HL-60 (cell line): ENCODE results near the gene KLHL25.

Source experiments
- DNase-seq, 2 experiments: peaks; one replicate each; pipeline ENCODE4 v3.0.0-alpha.2; 2010 to 2020; ENCODE audit warnings: low read depth in 1 of 2, low spot score in 1 of 2
- H3K27ac ChIP-seq: fragments of 250-450 bp; sonication (Bioruptor Pico); replicated peaks from 2 replicates; pipeline ENCODE4 v1.5.1; 2020; ENCODE audit warnings: mild to moderate bottlenecking, moderate library complexity
- H3K27me3 ChIP-seq: fragments of 250-450 bp; sonication (Bioruptor Pico); 2 replicates; pipeline ENCODE4 v1.5.1; 2021; ENCODE audit warnings: mild to moderate bottlenecking, moderate library complexity; ENCODE audit not compliant: insufficient read depth, poor library complexity, severe bottlenecking
- H3K4me3 ChIP-seq: replicated peaks from 2 replicates; pipeline ENCODE4 v1.5.1; 2011; ENCODE audit warnings: mild to moderate bottlenecking, control low read depth, low read length; ENCODE audit not compliant: insufficient read depth
- GABPA ChIP-seq: IDR thresholded peaks from 2 replicates; pipeline ENCODE4 v1.6.1; 2012; ENCODE audit warnings: low read depth
- POLR2AphosphoS5 ChIP-seq: IDR thresholded peaks from 2 replicates; pipeline ENCODE4 v1.6.1; 2012; ENCODE audit warnings: low read depth
- SPI1 ChIP-seq: IDR thresholded peaks from 2 replicates; pipeline ENCODE4 v1.6.1; 2012; ENCODE audit warnings: low read depth, mild to moderate bottlenecking, borderline replicate concordance
- TF ChIP-seq, protein P1 (sequence below): IDR thresholded peaks from 2 replicates; pipeline ENCODE4 v1.6.1; 2012; ENCODE audit warnings: low read depth; ENCODE audit not compliant: insufficient replicate concordance
- TF ChIP-seq, protein P2 (sequence below): IDR thresholded peaks from one replicate; pipeline ENCODE4 v1.5.1; 2011; ENCODE audit warnings: low read length, control low read depth, inconsistent platforms; ENCODE audit not compliant: insufficient read depth

The KLHL25 gene

DNA sequence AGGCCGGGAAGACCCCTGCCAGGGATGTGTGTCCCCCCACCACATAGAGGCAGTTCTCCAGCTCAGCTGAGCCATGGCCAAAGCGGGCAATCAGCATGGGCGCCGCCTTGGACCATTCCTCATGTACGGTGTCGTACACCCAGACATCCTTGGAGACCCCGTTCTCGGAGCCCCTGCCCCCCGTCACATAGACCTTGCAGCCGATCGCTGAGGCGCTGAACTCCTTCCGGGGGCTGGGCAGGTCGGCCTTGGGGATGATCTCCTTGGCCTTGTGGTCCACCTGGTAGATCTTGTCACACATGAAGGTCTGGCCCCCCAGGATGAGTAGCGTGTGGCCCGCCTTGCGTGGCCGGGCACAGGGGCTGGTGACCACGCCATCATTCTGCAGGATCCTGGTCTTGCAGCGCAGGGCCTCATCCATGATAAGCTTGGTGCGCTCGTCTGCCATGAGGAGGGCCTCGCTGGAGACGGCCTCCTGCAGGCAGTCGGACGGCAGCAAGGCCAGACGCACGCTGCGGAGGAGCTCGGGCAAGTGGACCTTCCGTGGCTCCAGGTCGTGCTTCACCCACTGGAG is 26.0 kb downstream of the KLHL25 start:
- Histone ChIP-seq H3K27ac (no peak overlapping the region), H3K4me3 (no peak overlapping the region), H3K27me3 (no peaks in the 10 kb centered on the region)
- no peak for DNase-seq
- TF ChIP-seq, protein P1, sequence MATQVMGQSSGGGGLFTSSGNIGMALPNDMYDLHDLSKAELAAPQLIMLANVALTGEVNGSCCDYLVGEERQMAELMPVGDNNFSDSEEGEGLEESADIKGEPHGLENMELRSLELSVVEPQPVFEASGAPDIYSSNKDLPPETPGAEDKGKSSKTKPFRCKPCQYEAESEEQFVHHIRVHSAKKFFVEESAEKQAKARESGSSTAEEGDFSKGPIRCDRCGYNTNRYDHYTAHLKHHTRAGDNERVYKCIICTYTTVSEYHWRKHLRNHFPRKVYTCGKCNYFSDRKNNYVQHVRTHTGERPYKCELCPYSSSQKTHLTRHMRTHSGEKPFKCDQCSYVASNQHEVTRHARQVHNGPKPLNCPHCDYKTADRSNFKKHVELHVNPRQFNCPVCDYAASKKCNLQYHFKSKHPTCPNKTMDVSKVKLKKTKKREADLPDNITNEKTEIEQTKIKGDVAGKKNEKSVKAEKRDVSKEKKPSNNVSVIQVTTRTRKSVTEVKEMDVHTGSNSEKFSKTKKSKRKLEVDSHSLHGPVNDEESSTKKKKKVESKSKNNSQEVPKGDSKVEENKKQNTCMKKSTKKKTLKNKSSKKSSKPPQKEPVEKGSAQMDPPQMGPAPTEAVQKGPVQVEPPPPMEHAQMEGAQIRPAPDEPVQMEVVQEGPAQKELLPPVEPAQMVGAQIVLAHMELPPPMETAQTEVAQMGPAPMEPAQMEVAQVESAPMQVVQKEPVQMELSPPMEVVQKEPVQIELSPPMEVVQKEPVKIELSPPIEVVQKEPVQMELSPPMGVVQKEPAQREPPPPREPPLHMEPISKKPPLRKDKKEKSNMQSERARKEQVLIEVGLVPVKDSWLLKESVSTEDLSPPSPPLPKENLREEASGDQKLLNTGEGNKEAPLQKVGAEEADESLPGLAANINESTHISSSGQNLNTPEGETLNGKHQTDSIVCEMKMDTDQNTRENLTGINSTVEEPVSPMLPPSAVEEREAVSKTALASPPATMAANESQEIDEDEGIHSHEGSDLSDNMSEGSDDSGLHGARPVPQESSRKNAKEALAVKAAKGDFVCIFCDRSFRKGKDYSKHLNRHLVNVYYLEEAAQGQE = no peak

DNA sequence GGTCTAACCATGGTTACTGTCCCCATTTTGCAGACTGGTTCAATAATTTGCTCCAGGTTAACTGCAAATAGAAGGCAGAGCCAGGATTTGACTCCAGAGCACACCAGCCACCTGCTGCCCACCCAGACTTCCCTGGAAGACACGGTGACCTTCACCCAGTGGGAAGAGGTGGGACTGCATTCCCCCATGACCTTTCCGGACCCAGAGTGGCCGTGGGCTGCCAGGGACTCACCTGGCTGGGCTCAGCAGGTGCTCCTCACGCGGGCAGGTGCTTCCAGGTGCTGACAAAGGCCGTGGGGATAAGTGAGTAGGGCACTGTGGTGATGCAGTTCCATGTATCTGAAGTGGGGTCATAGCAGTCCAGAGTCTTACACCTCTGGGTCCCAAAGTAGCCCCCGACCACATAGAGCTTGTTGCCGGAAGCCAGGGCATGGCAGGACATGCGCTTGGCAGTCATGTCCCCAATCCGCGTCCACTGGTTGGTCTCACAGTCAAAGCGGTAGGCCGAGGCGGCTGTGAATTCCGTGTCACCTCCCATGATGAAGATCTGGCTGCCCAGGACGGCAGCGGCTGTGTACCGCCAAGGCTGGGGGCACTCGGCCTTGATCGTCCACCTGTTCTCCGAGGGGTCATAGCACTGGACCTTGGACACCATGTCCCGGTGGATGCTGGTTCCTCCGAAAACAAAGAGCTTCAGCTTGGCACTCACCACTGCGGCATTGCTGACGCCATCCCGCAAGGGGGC is 26.8 kb downstream of the KLHL25 start:
- no peak for DNase-seq
- H3K27me3 ChIP-seq = no peaks in the 10 kb centered on the region
- no peak overlapping the region for H3K4me3 ChIP-seq
- H3K27ac ChIP-seq = no peak overlapping the region
- TF ChIP-seq, protein P1 = no peak
- no peak for TF ChIP-seq SPI1
- TF ChIP-seq, protein P2, sequence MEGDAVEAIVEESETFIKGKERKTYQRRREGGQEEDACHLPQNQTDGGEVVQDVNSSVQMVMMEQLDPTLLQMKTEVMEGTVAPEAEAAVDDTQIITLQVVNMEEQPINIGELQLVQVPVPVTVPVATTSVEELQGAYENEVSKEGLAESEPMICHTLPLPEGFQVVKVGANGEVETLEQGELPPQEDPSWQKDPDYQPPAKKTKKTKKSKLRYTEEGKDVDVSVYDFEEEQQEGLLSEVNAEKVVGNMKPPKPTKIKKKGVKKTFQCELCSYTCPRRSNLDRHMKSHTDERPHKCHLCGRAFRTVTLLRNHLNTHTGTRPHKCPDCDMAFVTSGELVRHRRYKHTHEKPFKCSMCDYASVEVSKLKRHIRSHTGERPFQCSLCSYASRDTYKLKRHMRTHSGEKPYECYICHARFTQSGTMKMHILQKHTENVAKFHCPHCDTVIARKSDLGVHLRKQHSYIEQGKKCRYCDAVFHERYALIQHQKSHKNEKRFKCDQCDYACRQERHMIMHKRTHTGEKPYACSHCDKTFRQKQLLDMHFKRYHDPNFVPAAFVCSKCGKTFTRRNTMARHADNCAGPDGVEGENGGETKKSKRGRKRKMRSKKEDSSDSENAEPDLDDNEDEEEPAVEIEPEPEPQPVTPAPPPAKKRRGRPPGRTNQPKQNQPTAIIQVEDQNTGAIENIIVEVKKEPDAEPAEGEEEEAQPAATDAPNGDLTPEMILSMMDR = no peak
- TF ChIP-seq GABPA = no peak
- no peak for TF ChIP-seq POLR2AphosphoS5

DNA sequence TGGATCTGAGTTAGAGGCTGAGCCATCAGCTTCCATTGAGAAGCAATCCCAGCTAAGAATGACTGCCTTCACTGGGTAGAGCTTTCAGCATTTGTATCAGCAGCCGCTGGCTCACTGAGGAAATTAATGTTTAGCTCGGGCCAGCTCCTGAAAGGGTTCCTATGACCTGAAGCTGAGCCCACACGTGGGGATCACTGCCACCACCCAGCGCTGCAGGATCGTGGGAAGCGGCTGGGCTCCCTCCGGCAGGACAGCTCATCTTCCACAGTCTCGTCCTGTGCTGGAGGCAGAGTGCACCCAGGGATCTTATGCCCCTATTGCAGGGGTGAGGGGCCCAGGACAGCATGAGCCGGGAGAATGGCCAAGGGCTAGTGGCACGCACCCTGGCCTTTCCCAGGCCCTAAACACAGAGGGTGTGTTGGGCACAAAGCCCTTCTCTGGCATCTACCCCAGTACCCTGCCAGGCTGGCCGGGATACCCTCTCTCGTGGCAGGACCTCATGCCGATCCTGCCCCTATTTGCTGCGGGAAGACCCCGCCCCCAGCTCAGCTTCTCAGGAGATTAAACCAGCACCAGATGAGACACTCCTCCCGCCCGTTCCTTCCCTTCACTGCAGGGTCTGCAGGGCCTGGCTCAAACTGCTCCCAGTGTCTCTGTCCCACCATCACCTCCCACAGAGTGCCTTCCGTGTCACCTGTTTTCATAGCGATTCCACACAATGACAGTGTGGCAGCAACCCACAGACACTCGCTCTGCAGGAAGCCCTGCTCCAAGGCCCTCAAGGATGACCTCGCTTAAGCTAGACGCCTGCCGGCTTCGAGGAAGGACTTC is 28.5 kb downstream of the KLHL25 start:
- TF ChIP-seq SPI1 = no peak
- TF ChIP-seq, protein P1 = no peak
- TF ChIP-seq POLR2AphosphoS5 = no peak
- TF ChIP-seq GABPA = no peak
- TF ChIP-seq, protein P2 = no peak
- Histone ChIP-seq H3K4me3 (no peak overlapping the region), H3K27me3 (no peaks in the 10 kb centered on the region), H3K27ac (no peak overlapping the region)
- no peak for DNase-seq
